HEK293 (cell line): Measurements from ENCODE around the gene C7orf57.

Experiments
- CTCF ChIA-PET: fragments of 350-600 bp; formaldehyde crosslinking; extraction: SDS; loops from one replicate; lab custom pipeline; 2021; ENCODE audit warnings: antibody characterized with exemption; lab: Yijun Ruan, JAX
- POLR2A ChIA-PET: fragments of 300-600 bp; formaldehyde crosslinking; extraction: SDS; loops from one replicate; lab custom pipeline; 2020; ENCODE audit warnings: antibody characterized with exemption, inconsistent platforms; lab: Yijun Ruan, JAX
- H3K27ac ChIP-seq: fragments of 200-500 bp; sonication (Bioruptor generic); 2 replicates; pipeline ENCODE4 v1.5.1; 2014; ENCODE audit warnings: low read depth, low read length, control low read depth, inconsistent platforms; ENCODE audit errors: extremely low read depth
- H3K36me3 ChIP-seq, 2 experiments: fragments of 200-500 bp in 1 of 2; sonication (Bioruptor generic) in 1 of 2; 1 replicate in 1 of 2; 2 replicates in 1 of 2; pipeline ENCODE4 v1.5.1; 2014 to 2017; ENCODE audit warnings: inconsistent platforms in 2 of 2, low read length in 2 of 2; ENCODE audit not compliant: control insufficient read depth in 2 of 2, insufficient read depth in 1 of 2
- H3K4me1 ChIP-seq: fragments of 200-500 bp; sonication (Bioruptor generic); 2 replicates; pipeline ENCODE4 v1.5.1; 2014; ENCODE audit warnings: mild to moderate bottlenecking, low read length, inconsistent platforms; ENCODE audit not compliant: control insufficient read depth, insufficient read depth
- H3K4me3 ChIP-seq: 2 replicates; pipeline ENCODE4 v1.5.1; 2011; ENCODE audit warnings: low read depth, mild to moderate bottlenecking, control low read depth, low read length, moderate library complexity
- H3K9me3 ChIP-seq: fragments of 200-500 bp; sonication (Bioruptor generic); 2 replicates; pipeline ENCODE4 v1.5.1; 2014; ENCODE audit warnings: low read depth, low read length, inconsistent platforms; ENCODE audit not compliant: control insufficient read depth, insufficient read depth
- GLI2 ChIP-seq: fragments of 450-650 bp; formaldehyde crosslinking; IDR thresholded peaks from 2 replicates; pipeline ENCODE4; 2017; ENCODE audit warnings: missing biosample characterization, missing genetic modification characterization, low read depth, borderline replicate concordance
- GLI4 ChIP-seq: fragments of 450-650 bp; formaldehyde crosslinking; IDR thresholded peaks from 2 replicates; pipeline ENCODE4 v1.5.1; 2016; ENCODE audit warnings: missing biosample characterization, missing genetic modification characterization
- HOXA7 ChIP-seq: sonication (generic); formaldehyde crosslinking; IDR thresholded peaks from 2 replicates; pipeline ENCODE4 v1.8.1; 2022; ENCODE audit warnings: missing genetic modification reagents, borderline replicate concordance
- KLF8 ChIP-seq: fragments of 450-650 bp; formaldehyde crosslinking; IDR thresholded peaks from 2 replicates; pipeline ENCODE4 v1.5.1; 2016; ENCODE audit warnings: missing biosample characterization, missing genetic modification characterization
- MZF1 ChIP-seq: fragments of 450-650 bp; formaldehyde crosslinking; IDR thresholded peaks from 2 replicates; pipeline ENCODE4 v1.5.1; 2017; ENCODE audit warnings: missing biosample characterization, missing genetic modification characterization, borderline replicate concordance
- SALL2 ChIP-seq: fragments of 450-650 bp; formaldehyde crosslinking; IDR thresholded peaks from 2 replicates; pipeline ENCODE4 v1.5.0; 2017; ENCODE audit warnings: missing biosample characterization, mild to moderate bottlenecking, missing genetic modification characterization, borderline replicate concordance
- TSHZ1 ChIP-seq: fragments of 450-650 bp; formaldehyde crosslinking; IDR thresholded peaks from 2 replicates; pipeline ENCODE4 v1.5.1; 2016; ENCODE audit warnings: missing biosample characterization, missing genetic modification characterization, borderline replicate concordance
- ZBTB8A ChIP-seq: fragments of 450-650 bp; formaldehyde crosslinking; IDR thresholded peaks from 2 replicates; pipeline ENCODE4 v1.5.1; 2016; ENCODE audit warnings: missing biosample characterization, missing genetic modification characterization
- ZEB2 ChIP-seq: fragments of 450-650 bp; formaldehyde crosslinking; IDR thresholded peaks from 2 replicates; pipeline ENCODE4 v1.5.1; 2016; ENCODE audit warnings: missing biosample characterization, missing genetic modification characterization
- ZNF10 ChIP-seq: fragments of 450-650 bp; formaldehyde crosslinking; IDR thresholded peaks from 2 replicates; pipeline ENCODE4 v1.5.1; 2017; ENCODE audit warnings: missing biosample characterization, missing genetic modification characterization
- ZNF112 ChIP-seq: fragments of 450-650 bp; formaldehyde crosslinking; IDR thresholded peaks from 2 replicates; pipeline ENCODE4 v1.5.0; 2017; ENCODE audit warnings: missing biosample characterization, missing genetic modification characterization
- ZNF169 ChIP-seq: fragments of 450-650 bp; formaldehyde crosslinking; IDR thresholded peaks from 2 replicates; pipeline ENCODE4 v1.5.1; 2016; ENCODE audit warnings: missing biosample characterization, missing genetic modification characterization
- ZNF184 ChIP-seq: fragments of 450-650 bp; IDR thresholded peaks from 2 replicates; pipeline ENCODE4 v1.5.1; 2018; ENCODE audit warnings: missing biosample characterization, mild to moderate bottlenecking, missing genetic modification characterization
- ZNF274 ChIP-seq, 2 experiments: fragments of 200-500 bp in 1 of 2; fragments of 450-650 bp in 1 of 2; sonication (Bioruptor generic) in 1 of 2; formaldehyde crosslinking in 1 of 2; IDR thresholded peaks; 2 replicates each; pipeline versions ENCODE4 v1.5.1 to v1.6.1; 2014 to 2016; ENCODE audit warnings: borderline replicate concordance in 1 of 2, inconsistent platforms in 1 of 2, low read length in 1 of 2, missing biosample characterization in 1 of 2, missing genetic modification characterization in 1 of 2
- ZNF354C ChIP-seq: fragments of 450-650 bp; formaldehyde crosslinking; IDR thresholded peaks from 2 replicates; pipeline ENCODE4 v1.5.1; 2016; ENCODE audit warnings: missing biosample characterization, missing genetic modification characterization, low read depth, borderline replicate concordance
- ZNF501 ChIP-seq: fragments of 450-650 bp; formaldehyde crosslinking; IDR thresholded peaks from 2 replicates; pipeline ENCODE4 v1.5.1; 2016; ENCODE audit warnings: missing biosample characterization, missing genetic modification characterization
- ZNF548 ChIP-seq: fragments of 450-650 bp; formaldehyde crosslinking; IDR thresholded peaks from 2 replicates; pipeline ENCODE4 v1.5.1; 2016; ENCODE audit warnings: missing biosample characterization, missing genetic modification characterization
- ZNF626 ChIP-seq: fragments of 450-650 bp; sonication (Bioruptor Pico); formaldehyde crosslinking; IDR thresholded peaks from 2 replicates; pipeline ENCODE4 v1.5.1; 2018; ENCODE audit warnings: missing biosample characterization, missing genetic modification characterization, inconsistent platforms
- ZSCAN16 ChIP-seq: fragments of 450-650 bp; formaldehyde crosslinking; IDR thresholded peaks from 2 replicates; pipeline ENCODE4 v1.5.1; 2016; ENCODE audit warnings: missing biosample characterization, missing genetic modification characterization
- ZSCAN5A ChIP-seq: fragments of 450-650 bp; formaldehyde crosslinking; IDR thresholded peaks from 2 replicates; pipeline ENCODE4 v1.5.1; 2016; ENCODE audit warnings: missing biosample characterization, missing genetic modification characterization

The C7orf57 gene

GRCh38 chr7:48004032-48004431, 31.3 kb upstream of the C7orf57 start:
- ChIA-PET CTCF (interaction anchor here (0.7 to 1.7 kb wide), 2 partner anchors 12 to 87 kb away, joined by 3 to 4 read pairs; no protein-coding TSS in a partner anchor), POLR2A (no interaction called here)
- 0 out of 2 replicates have a peak, but pooled peaks cover 3% of the 10 kb centered on the region for H3K4me1 ChIP-seq
- no peak overlapping the region for H3K4me3 ChIP-seq
- no peak overlapping the region for H3K27ac ChIP-seq
- no peaks in the 10 kb centered on the region for H3K9me3 ChIP-seq
- H3K36me3 ChIP-seq: no peaks in the 10 kb centered on the region
- TF ChIP-seq ZBTB8A (tag by site-specific recombination): no peak
- TF ChIP-seq ZEB2 (tag by site-specific recombination): peak; percentile 22; the same call in 1 of the 2 replicates

- ChIA-PET CTCF (interaction anchor here (1.0 kb wide), 2 partner anchors 13 to 106 kb away, joined by 3 read pairs; no protein-coding TSS in a partner anchor), POLR2A (no interaction called here)
- TF ChIP-seq GLI4 (tag by site-specific recombination): no peak
- no peak for TF ChIP-seq ZNF548 (tag by site-specific recombination)
- TF ChIP-seq ZNF169 (tag by site-specific recombination): no peak
- no peak for TF ChIP-seq ZSCAN5A (tag by site-specific recombination)
- TF ChIP-seq ZNF184: no peak
- TF ChIP-seq GLI2: no peak
- TF ChIP-seq ZNF10 (tag by site-specific recombination): no peak
- TF ChIP-seq MZF1 (tag by site-specific recombination): no peak
- no peak for TF ChIP-seq ZNF354C (tag by site-specific recombination)
- 0 out of 2 replicates have a peak, but pooled peaks cover 3% of the 10 kb centered on the region for H3K4me1 ChIP-seq
- no peak overlapping the region for H3K4me3 ChIP-seq
- no peak overlapping the region for H3K27ac ChIP-seq
- H3K9me3 ChIP-seq: no peaks in the 10 kb centered on the region
- no peaks in the 10 kb centered on the region for H3K36me3 ChIP-seq
Observed at GRCh38 chr7:48004638-48005037, 30.7 kb upstream of the C7orf57 start.

GRCh38 chr7:48006866-48007265, 28.5 kb upstream of the C7orf57 start:
- ChIA-PET CTCF (interaction anchor here (0.6 kb wide), 1 partner anchor 34 kb away, joined by 3 read pairs; no protein-coding TSS in a partner anchor), POLR2A (no interaction called here)
- no peak overlapping the region for H3K4me3 ChIP-seq
- TF ChIP-seq ZNF274 (IDR thresholded peaks at IDR 0.05; ENCODE audit: low read length) (no peak), ZNF274 (tag by site-specific recombination; IDR thresholded peaks at IDR 0.05; ENCODE audit: borderline replicate concordance) (no peak)
- 0 out of 2 replicates have a peak, but pooled peaks cover 3% of the 10 kb centered on the region for H3K4me1 ChIP-seq
- no peak overlapping the region for H3K27ac ChIP-seq
- no peaks in the 10 kb centered on the region for H3K36me3 ChIP-seq
- no peaks in the 10 kb centered on the region for H3K9me3 ChIP-seq

GRCh38 chr7:48009257-48009656, 26.1 kb upstream of the C7orf57 start:
- Histone ChIP-seq H3K36me3 (no peaks in the 10 kb centered on the region), H3K9me3 (no peaks in the 10 kb centered on the region), H3K27ac (no peak overlapping the region), H3K4me3 (no peak overlapping the region), H3K4me1 (no peaks in the 10 kb centered on the region)
- ChIA-PET CTCF (interaction anchor here (0.5 to 0.8 kb wide), 2 partner anchors 27 to 35 kb away, joined by 3 to 4 read pairs; no protein-coding TSS in a partner anchor), POLR2A (no interaction called here)
- no peak for TF ChIP-seq HOXA7
- TF ChIP-seq ZNF626 (tag by site-specific recombination): no peak
- no peak for TF ChIP-seq ZSCAN16 (tag by site-specific recombination)
- no peak for TF ChIP-seq ZNF501 (tag by site-specific recombination)
- TF ChIP-seq KLF8 (tag by site-specific recombination): no peak
- no peak for TF ChIP-seq ZNF112 (tag by site-specific recombination)
- no peak for TF ChIP-seq TSHZ1
- TF ChIP-seq SALL2: no peak
